Measurements from ENCODE around the gene GPRC5B.

GPRC5B gene

DNA sequence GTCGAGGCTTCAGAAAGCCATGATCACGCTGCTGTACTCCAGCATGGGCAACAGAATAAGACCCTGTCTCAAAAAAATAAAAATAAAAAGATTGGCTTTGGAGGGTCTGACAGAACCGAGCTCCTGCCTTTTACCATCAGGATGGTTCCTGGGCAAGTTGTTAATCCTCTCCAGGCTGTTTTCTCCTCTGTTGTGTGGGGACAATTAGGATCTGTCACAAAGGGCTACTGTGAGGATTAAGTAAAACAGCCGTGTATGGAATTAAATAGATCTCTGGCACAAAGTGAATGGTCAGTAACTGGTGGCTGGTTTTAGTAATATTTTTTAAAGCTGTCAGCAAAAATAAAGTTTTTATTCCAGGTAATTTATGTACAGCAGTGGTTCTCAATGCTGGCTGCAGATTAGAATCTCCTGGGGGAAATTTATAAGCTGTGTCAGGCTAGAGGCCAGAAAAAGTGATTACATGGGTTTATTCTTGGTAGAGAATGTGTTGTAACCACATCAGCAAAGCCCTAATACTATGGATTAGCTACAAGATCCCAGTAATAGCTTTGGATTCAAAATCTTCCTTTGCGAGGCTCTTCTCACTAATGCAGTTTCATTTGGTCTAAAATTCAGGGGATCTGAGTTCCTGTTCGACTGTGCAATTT, 47.2 kb downstream of the GPRC5B start:
- TF ChIP-seq, protein P1, sequence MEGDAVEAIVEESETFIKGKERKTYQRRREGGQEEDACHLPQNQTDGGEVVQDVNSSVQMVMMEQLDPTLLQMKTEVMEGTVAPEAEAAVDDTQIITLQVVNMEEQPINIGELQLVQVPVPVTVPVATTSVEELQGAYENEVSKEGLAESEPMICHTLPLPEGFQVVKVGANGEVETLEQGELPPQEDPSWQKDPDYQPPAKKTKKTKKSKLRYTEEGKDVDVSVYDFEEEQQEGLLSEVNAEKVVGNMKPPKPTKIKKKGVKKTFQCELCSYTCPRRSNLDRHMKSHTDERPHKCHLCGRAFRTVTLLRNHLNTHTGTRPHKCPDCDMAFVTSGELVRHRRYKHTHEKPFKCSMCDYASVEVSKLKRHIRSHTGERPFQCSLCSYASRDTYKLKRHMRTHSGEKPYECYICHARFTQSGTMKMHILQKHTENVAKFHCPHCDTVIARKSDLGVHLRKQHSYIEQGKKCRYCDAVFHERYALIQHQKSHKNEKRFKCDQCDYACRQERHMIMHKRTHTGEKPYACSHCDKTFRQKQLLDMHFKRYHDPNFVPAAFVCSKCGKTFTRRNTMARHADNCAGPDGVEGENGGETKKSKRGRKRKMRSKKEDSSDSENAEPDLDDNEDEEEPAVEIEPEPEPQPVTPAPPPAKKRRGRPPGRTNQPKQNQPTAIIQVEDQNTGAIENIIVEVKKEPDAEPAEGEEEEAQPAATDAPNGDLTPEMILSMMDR (IDR thresholded peaks at IDR 0.05; ENCODE audit: low read depth, low read length): no peak
- H3K4me3 ChIP-seq (ENCODE audit: low read depth, low read length): no peak overlapping the region
- DNase-seq (ENCODE audit: low read depth, low spot score): no peak
- in situ Hi-C loops (cut with HindIII; ENCODE audit: low sequenced_read_pairs): no loop called here

DNA sequence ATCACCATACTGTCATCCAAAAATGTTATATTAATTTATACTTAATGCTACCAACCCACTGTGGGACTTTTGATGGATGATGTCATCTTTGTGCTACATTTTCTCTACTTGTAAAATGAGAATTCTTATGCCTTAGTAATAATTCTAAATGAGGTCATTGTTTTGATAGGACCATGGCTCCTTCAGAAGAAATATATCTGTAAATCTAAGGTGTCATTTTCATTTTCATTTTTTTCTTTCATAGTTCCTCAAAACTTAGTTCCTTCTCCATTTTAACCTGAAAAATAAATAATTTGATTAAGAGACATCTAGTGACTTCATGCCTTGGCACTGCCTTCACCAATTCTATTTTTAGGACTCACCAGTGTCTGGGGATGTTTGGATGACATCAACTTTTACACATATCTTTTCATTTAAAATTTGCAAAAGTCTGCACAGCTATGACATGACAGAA, 48.7 kb downstream of the GPRC5B start:
- TF ChIP-seq, protein P1 (IDR thresholded peaks at IDR 0.05; ENCODE audit: low read depth, low read length): no peak
- in situ Hi-C loops (cut with HindIII; ENCODE audit: low sequenced_read_pairs): no loop called here
- H3K4me3 ChIP-seq (ENCODE audit: low read depth, low read length): no peak overlapping the region
- DNase-seq (ENCODE audit: low read depth, low spot score): peak; percentile 55

DNA sequence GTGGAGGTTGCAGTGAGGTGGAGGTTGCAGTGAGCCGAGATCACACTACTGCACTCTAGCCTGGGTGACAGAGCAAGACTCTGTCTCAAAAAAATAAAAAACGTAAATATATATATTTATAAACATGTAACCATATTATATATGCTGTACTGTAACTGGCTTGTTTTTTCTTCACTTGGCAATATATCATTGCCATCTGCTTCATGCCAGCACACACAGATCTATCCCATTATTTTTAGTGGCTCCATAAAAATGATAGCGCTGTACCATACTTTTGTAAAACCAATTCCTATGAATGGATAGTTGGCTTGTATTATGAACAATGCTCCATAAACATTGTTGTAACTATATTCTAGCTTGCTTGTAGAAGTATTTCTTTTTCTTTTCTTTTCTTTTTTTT, 49.5 kb downstream of the GPRC5B start:
- in situ Hi-C loops (cut with HindIII; ENCODE audit: low sequenced_read_pairs): no loop called here
- DNase-seq (ENCODE audit: low read depth, low spot score): no peak
- TF ChIP-seq, protein P1 (IDR thresholded peaks at IDR 0.05; ENCODE audit: low read depth, low read length): no peak
- no peak overlapping the region for H3K4me3 ChIP-seq (ENCODE audit: low read depth, low read length)

DNA sequence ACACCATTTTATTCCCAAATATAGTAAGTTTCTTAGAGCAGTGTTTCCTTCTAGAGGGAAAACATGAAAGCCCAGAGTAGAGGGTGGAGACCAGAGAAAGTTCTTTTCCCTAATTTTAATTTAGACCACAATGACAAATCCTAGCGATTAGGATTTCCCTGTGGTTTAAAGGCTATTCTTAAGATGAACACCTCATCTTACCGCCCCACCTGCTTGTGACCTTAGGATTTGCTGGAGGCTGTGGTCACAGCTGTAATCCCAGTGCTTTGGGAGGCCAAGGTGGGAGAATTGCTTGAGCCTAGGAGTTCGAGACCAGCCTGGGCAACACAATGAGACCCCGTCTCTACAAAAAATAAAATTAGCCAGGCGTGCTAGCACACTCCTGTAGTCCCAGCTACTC, 51.1 kb downstream of the GPRC5B start:
- in situ Hi-C loops (cut with HindIII; ENCODE audit: low sequenced_read_pairs): no loop called here
- no peak overlapping the region for H3K4me3 ChIP-seq (ENCODE audit: low read depth, low read length)
- DNase-seq (ENCODE audit: low read depth, low spot score): no peak
- TF ChIP-seq, protein P1 (IDR thresholded peaks at IDR 0.05; ENCODE audit: low read depth, low read length): no peak

DNA sequence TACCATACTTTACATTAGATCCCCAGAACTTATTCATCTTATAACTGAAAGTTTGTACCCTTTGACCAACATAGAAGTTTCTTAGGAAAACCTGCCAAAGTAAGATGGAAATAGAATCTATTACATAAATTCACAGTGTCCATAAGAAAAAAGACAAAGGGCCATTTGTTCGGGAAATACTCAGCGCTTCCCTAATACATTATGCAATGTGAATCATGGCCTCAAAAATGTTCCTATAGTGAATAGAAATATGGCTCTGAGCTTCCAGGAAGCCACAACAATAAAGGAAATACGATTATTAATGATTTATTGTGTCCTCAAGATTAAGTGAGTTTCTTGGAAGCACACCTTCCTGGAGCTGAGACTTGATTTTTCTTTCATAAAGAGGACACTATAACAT, 51.5 kb downstream of the GPRC5B start:
- TF ChIP-seq, protein P1 (IDR thresholded peaks at IDR 0.05; ENCODE audit: low read depth, low read length): no peak
- H3K4me3 ChIP-seq (ENCODE audit: low read depth, low read length): no peak overlapping the region
- in situ Hi-C loops (cut with HindIII; ENCODE audit: low sequenced_read_pairs): no loop called here
- no peak for DNase-seq (ENCODE audit: low read depth, low spot score)

DNA sequence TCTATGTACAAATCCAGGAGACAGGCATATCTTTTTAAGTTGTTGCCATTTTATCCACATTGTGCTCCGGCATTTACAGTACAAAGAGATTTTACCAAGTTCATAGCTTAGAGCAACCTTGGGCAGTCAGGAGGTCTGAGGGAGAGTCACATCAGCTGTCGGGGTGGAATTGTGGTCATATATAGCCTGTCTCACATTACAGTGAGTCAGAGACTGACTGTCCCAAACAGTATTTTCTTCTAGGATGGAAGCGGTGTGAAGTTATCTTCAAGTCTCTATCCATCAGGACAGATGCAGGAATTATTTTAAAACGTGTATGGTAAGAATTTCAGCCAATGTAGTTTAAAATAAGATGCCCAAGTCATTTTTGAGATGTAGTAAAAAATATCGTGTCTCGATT, 53.0 kb downstream of the GPRC5B start:
- DNase-seq (ENCODE audit: low read depth, low spot score): peak; percentile 82
- TF ChIP-seq, protein P1 (IDR thresholded peaks at IDR 0.05; ENCODE audit: low read depth, low read length): no peak
- in situ Hi-C loops (cut with HindIII; ENCODE audit: low sequenced_read_pairs): no loop called here
- no peak overlapping the region for H3K4me3 ChIP-seq (ENCODE audit: low read depth, low read length)

All from astrocyte of the spinal cord (primary cell).